Measurements from ENCODE around the gene MYL1.

MYL1 gene

GRCh38 chr2:210264282-210264681, 50.7 kb downstream of the MYL1 start:
- DNase-seq = no peak

DNA sequence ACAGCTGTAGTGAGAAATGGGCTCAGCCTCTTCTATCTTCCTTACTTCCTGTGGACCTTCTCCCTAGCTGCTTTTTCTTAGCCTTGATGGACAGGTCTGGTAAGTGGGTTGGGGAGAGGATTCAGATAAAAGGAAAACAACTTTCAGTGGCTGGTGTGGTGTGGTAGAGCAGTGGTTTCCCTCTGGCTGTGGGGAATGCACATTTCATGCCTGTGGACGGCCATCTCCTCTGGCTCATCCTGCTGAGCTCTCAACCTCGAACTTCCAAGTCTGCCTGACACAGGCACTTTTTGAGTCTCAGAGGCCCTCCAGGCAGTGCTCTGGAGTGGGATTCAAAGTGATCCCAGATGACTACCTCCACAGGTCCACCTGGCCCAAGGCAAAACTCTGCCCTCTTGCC, 51.1 kb downstream of the MYL1 start:
- DNase-seq = no peak

DNA sequence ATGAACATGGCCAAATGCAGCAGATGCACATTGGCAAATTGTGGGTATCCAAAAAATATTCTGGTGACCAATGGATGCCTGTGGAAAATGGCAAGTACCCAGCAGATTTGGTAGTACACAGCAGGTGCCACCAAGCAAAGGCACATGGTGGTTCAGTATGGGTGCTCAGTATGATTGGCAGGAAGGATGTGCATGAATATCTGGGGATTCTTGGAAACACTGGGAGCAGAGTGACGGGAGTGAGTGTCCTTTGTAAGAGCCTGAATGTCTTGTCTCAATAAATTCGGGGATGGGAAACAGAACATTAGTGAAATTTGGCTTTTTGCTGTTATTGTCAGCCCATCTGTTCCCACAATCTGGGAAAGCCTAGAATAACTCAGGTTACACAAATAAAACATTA, 52.9 kb downstream of the MYL1 start:
- DNase-seq = no peak

- no peak for DNase-seq
Measured at GRCh38 chr2:210259687-210260086, 55.3 kb downstream of the MYL1 start.

GRCh38 chr2:210252699-210253606, 62.0 kb downstream of the MYL1 start:
- DNase-seq = no peak

GRCh38 chr2:210250622-210251021, 64.4 kb downstream of the MYL1 start:
- DNase-seq = no peak

Measured in retina (tissue), 1 donor.